ENCODE results near the gene BATF3. TPM values are rescaled to one million over a fixed set of nuclear protein-coding genes. Genes with fewer than 3 reads are reported as not detected.
"Not testable (repeated sequence)": the region's sequence is repeated elsewhere in the genome, so short reads cannot be mapped to it uniquely, and the experiment has no call there.

Gene BATF3
- total and polyA plus RNA-seq, 5 donors from 2014 or later, result 1.6 to 4.4 (median 2.6) TPM

DNA sequence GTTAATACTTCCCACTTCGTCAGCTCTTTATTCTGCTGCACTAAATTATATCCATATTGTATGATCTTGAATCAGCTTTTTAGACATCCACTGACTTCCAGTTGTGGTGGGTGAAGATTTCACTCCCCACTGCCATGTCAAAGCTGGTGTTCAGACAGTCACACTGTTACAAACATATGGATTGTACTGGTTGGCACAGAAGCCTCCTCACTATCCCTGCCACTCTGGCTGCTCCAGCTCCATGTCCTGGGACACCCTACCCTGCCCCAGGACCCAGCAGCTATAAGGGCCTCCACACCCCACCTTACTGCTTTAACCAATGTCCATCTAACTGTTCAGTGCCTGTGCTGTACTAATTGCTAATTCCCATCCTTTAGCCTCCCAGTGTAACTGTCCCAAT, 32.0 kb upstream of the BATF3 start:
- H3K36me3 ChIP-seq (ENCODE audit: control insufficient read depth, insufficient read depth, low read length), result peaks cover 8% of the 10 kb centered on the region
- no peak overlapping the region for H3K4me3 ChIP-seq (ENCODE audit: low read depth, low read length)
- H3K9me3 ChIP-seq (ENCODE audit: control insufficient read depth in 2 of 2, low read length in 2 of 2), result no peaks in the 10 kb centered on the region
- no peaks in the 10 kb centered on the region for H3K4me1 ChIP-seq (ENCODE audit: control insufficient read depth, insufficient read depth, low read length, poor library complexity, severe bottlenecking)
- Mint-ChIP-seq H3K36me3 (peaks cover 26% of the 10 kb centered on the region), H3K4me1 (no peaks in the 10 kb centered on the region), H3K27ac (no peak overlapping the region), H3K27me3 (no peaks in the 10 kb centered on the region), H3K9me3 (no peaks in the 10 kb centered on the region), H3K4me3 (no peak overlapping the region)
- DNase-seq (no peak), ATAC-seq (ENCODE audit: low read depth in 2 of 2) (no peak)
- H3K27me3 ChIP-seq (ENCODE audit: control insufficient read depth, insufficient read depth, low read length), result no peaks in the 10 kb centered on the region
- H3K27ac ChIP-seq (ENCODE audit: insufficient read depth, low read length, poor library complexity, severe bottlenecking), result no peak overlapping the region

DNA sequence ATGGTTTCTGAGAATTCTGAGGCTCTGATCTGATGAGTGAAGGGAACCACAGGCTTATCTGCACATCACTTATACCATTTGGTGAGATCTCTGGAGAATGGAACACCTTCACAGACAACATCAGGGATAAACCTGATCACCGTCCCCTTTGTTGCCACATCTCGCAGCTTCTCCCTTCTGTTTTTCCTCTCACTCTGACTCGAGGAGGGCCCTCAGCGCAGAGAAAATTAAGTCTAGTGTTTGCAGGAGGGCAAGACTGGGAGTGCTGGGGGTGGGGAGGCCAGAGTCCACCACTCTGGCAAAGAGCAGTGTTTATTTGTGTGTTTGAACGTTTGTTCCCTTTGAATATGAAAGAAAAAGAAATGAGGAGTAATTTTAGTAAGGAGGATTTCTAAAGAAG, 29.0 kb upstream of the BATF3 start:
- no peaks in the 10 kb centered on the region for H3K27me3 Mint-ChIP-seq
- H3K9me3 Mint-ChIP-seq, result peaks cover 0 to 6% (median 0%) of the 10 kb centered on the region in 7 donors
- Histone ChIP-seq H3K27me3 (ENCODE audit: control insufficient read depth, insufficient read depth, low read length) (no peaks in the 10 kb centered on the region), H3K9me3 (ENCODE audit: control insufficient read depth in 2 of 2, low read length in 2 of 2) (no peaks in the 10 kb centered on the region), H3K27ac (ENCODE audit: insufficient read depth, low read length, poor library complexity, severe bottlenecking) (no peak overlapping the region), H3K4me3 (ENCODE audit: low read depth, low read length) (no peak overlapping the region), H3K36me3 (ENCODE audit: control insufficient read depth, insufficient read depth, low read length) (no peaks in the 10 kb centered on the region), H3K4me1 (ENCODE audit: control insufficient read depth, insufficient read depth, low read length, poor library complexity, severe bottlenecking) (no peaks in the 10 kb centered on the region)
- H3K4me3 Mint-ChIP-seq, result no peak overlapping the region
- peaks cover 0 to 3% (median 0%) of the 10 kb centered on the region in 4 donors for H3K4me1 Mint-ChIP-seq
- DNase-seq (no peak), ATAC-seq (ENCODE audit: low read depth in 2 of 2) (no peak)
- peaks cover 21% of the 10 kb centered on the region for H3K36me3 Mint-ChIP-seq
- no peak overlapping the region for H3K27ac Mint-ChIP-seq

DNA sequence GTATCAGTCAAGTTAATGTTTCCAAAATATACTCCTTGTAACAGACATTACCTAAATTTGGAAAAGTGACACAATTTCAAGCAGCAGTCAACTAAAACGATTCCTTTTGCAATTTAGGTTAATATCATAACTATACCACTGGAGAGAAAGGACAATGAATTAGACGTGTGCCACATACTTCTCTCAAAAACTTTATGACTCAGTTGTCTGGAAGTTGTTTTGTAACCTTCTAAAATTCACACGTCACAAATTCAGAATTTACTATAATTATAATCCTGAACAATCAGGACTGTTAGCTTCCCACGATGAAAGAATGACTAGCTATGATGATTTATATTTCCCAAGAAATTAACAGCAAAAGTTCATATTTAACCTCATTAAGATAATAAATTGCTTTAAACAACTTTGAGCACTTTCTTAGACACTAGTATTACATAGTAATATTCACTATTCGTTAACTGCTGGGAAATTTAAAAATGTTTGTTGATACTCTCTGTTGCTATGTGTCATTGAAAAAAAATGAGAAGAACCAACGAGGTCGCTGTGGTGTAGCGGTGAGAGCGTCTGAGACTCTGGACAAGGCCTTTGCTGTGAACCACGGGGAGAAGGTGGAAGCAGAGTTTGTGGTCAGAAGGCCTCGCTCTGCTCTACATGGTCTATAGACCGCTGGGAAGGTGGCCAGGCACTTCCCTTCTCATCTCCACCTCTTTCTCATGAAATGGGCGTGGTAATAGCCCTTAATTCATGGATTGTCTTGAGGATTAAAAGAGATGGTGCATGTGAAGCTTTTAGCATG, 27.9 kb upstream of the BATF3 start:
- H3K4me1 ChIP-seq (ENCODE audit: control insufficient read depth, insufficient read depth, low read length, poor library complexity, severe bottlenecking), result peaks cover 2% of the 10 kb centered on the region
- H3K27ac Mint-ChIP-seq, result peak overlapping the region in 1 of 3 donors; percentile 11
- H3K27me3 ChIP-seq (ENCODE audit: control insufficient read depth, insufficient read depth, low read length), result no peaks in the 10 kb centered on the region
- H3K4me3 ChIP-seq (ENCODE audit: low read depth, low read length), result no peak overlapping the region
- H3K36me3 ChIP-seq (ENCODE audit: control insufficient read depth, insufficient read depth, low read length), result no peaks in the 10 kb centered on the region
- H3K9me3 Mint-ChIP-seq, result peaks cover 0 to 6% (median 0%) of the 10 kb centered on the region in 7 donors
- H3K27me3 Mint-ChIP-seq, result no peaks in the 10 kb centered on the region
- peaks cover 3% of the 10 kb centered on the region in 4 donors for H3K4me1 Mint-ChIP-seq
- H3K4me3 Mint-ChIP-seq, result no peak overlapping the region
- DNase-seq, result no peak
- no peak overlapping the region for H3K27ac ChIP-seq (ENCODE audit: insufficient read depth, low read length, poor library complexity, severe bottlenecking)
- ATAC-seq (ENCODE audit: low read depth in 2 of 2), result peak in 1 of 2 donors; percentile 34
- no peaks in the 10 kb centered on the region for H3K9me3 ChIP-seq (ENCODE audit: control insufficient read depth in 2 of 2, low read length in 2 of 2)
- peaks cover 21% of the 10 kb centered on the region for H3K36me3 Mint-ChIP-seq

DNA sequence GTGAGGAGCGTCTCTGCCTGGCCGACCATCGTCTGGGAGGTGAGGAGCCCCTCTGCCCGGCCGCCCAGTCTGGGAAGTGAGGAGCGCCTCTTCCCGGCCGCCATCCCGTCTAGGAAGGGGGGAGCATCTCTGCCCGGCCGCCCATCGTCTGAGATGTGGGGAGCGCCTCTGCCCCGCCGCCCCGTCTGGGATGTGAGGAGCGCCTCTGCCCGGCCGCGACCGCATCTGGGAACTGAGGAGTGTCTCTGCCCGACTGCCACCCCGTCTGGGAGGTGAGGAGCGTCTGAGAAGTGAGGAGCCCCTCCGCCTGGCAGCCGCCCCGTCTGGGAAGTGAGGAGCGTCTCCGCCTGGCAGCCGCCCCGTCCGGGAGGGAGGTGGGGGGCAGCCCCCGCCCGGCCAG, 25.0 kb upstream of the BATF3 start:
- not testable (repeated sequence) for H3K27me3 ChIP-seq (ENCODE audit: control insufficient read depth, insufficient read depth, low read length); H3K27ac ChIP-seq (ENCODE audit: insufficient read depth, low read length, poor library complexity, severe bottlenecking); H3K4me3 Mint-ChIP-seq; H3K27ac Mint-ChIP-seq; ATAC-seq (ENCODE audit: low read depth in 2 of 2); H3K9me3 ChIP-seq (ENCODE audit: control insufficient read depth in 2 of 2, low read length in 2 of 2); H3K27me3 Mint-ChIP-seq; DNase-seq; H3K9me3 Mint-ChIP-seq; H3K36me3 ChIP-seq (ENCODE audit: control insufficient read depth, insufficient read depth, low read length); H3K4me3 ChIP-seq (ENCODE audit: low read depth, low read length)
- H3K4me1 Mint-ChIP-seq, result peaks cover 13 to 20% (median 17%) of the 10 kb centered on the region in 4 donors
- peaks cover 21% of the 10 kb centered on the region for H3K36me3 Mint-ChIP-seq
- H3K4me1 ChIP-seq (ENCODE audit: control insufficient read depth, insufficient read depth, low read length, poor library complexity, severe bottlenecking), result peaks cover 13% of the 10 kb centered on the region

DNA sequence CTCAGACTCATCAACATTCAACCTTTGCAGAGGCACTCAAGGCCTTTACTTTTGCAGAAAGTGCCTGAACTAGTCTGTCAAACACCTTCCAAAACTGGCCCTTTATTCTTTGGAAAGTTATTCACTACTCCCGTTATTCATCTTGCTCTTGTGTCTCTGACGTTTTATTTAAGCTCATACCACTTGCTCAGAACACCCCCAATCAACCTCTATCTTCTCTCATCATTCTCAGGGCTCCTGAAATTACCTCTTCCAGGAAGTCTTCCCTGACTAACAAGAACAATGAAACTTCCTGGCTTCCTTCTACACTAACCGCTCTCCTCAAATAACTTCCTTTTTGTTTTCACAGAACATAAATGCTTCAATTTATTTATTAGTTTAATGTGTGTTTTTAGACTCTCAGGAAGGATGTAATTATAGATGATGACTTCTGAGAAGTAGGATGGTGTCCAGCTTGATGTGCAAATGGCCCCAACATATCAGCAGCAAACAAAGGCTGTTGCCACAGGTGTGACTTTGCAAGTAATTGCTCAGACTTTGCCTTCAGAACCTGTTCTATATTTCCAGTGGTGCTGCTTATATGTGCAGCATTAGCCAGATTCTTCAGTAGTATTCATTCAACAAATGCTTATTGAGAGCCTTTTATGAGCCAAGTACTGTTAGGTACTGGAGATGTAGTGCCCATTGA, 22.8 kb upstream of the BATF3 start:
- Histone ChIP-seq H3K27me3 (ENCODE audit: control insufficient read depth, insufficient read depth, low read length) (peaks cover 5% of the 10 kb centered on the region), H3K4me1 (ENCODE audit: control insufficient read depth, insufficient read depth, low read length, poor library complexity, severe bottlenecking) (peaks cover 13% of the 10 kb centered on the region), H3K27ac (ENCODE audit: insufficient read depth, low read length, poor library complexity, severe bottlenecking) (no peak overlapping the region), H3K4me3 (ENCODE audit: low read depth, low read length) (no peak overlapping the region), H3K9me3 (ENCODE audit: control insufficient read depth in 2 of 2, low read length in 2 of 2) (no peaks in the 10 kb centered on the region), H3K36me3 (ENCODE audit: control insufficient read depth, insufficient read depth, low read length) (no peaks in the 10 kb centered on the region)
- peaks cover 13 to 20% (median 17%) of the 10 kb centered on the region in 4 donors for H3K4me1 Mint-ChIP-seq
- H3K36me3 Mint-ChIP-seq, result peaks cover 16% of the 10 kb centered on the region
- peaks cover 12% of the 10 kb centered on the region for H3K27me3 Mint-ChIP-seq
- peak in 1 of 3 donors; percentile 55 for DNase-seq
- peak overlapping the region in 2 of 3 donors; percentile 17 to 39 for H3K27ac Mint-ChIP-seq
- no peak for ATAC-seq (ENCODE audit: low read depth in 2 of 2)
- H3K4me3 Mint-ChIP-seq, result peak overlapping the region in 1 of 4 donors; percentile 43
- H3K9me3 Mint-ChIP-seq, result peaks cover 0 to 6% (median 0%) of the 10 kb centered on the region in 7 donors

DNA sequence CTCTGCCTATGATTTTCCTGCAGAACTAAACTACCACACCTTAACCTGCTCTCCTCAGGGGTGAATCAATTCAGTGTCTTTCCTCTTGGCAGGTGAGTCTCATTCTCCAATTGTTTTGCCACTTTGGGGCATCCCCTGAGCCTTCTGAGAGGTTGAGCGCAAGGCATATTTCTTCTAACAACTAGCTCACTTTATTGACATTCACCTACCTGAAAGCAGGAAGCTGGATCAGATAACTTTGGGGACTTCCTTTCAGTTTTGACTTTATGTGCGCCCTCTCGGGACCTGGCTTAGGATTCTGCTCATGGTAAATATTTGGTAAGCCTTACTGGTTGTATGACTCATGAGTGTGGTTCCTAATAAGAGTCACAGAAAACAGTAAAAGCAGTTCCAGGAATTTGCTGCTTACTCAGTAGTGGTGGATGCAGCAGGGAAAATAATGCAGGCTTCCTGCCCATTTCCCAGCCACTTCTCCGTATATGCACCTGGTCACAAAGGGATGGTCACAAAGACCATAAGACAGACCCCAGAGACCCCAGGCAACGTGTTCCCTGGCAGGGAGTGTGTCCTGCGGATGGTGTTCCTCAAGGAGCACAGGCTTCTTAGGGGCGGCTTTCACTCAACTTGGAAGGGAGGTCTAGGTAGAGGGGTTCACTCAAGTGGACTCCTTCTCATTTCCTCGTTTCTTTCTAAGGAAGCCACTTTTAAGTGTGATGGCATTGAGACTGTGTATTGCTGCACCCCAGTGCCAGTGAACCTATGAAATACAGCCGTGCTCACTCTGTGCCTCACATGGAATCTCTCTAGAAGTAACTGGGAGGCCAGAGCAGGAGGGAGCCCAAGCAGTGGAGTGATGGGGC, 22.0 kb upstream of the BATF3 start:
- Histone ChIP-seq H3K4me3 (ENCODE audit: low read depth, low read length) (no peak overlapping the region), H3K36me3 (ENCODE audit: control insufficient read depth, insufficient read depth, low read length) (no peaks in the 10 kb centered on the region), H3K27ac (ENCODE audit: insufficient read depth, low read length, poor library complexity, severe bottlenecking) (no peak overlapping the region), H3K27me3 (ENCODE audit: control insufficient read depth, insufficient read depth, low read length) (peaks cover 5% of the 10 kb centered on the region), H3K4me1 (ENCODE audit: control insufficient read depth, insufficient read depth, low read length, poor library complexity, severe bottlenecking) (peaks cover 13% of the 10 kb centered on the region), H3K9me3 (ENCODE audit: control insufficient read depth in 2 of 2, low read length in 2 of 2) (no peaks in the 10 kb centered on the region)
- Mint-ChIP-seq H3K27me3 (peaks cover 12% of the 10 kb centered on the region), H3K4me1 (peaks cover 13 to 20% (median 17%) of the 10 kb centered on the region in 4 donors), H3K27ac (peak overlapping the region in 2 of 3 donors; percentile 5 to 91), H3K4me3 (peak overlapping the region in 2 of 4 donors; percentile 43 to 46), H3K36me3 (peaks cover 9% of the 10 kb centered on the region), H3K9me3 (peaks cover 0 to 7% (median 0%) of the 10 kb centered on the region in 7 donors)
- peak in 1 of 3 donors; percentile 73 for DNase-seq
- peak; percentile 62 to 64 for ATAC-seq (ENCODE audit: low read depth in 2 of 2)

DNA sequence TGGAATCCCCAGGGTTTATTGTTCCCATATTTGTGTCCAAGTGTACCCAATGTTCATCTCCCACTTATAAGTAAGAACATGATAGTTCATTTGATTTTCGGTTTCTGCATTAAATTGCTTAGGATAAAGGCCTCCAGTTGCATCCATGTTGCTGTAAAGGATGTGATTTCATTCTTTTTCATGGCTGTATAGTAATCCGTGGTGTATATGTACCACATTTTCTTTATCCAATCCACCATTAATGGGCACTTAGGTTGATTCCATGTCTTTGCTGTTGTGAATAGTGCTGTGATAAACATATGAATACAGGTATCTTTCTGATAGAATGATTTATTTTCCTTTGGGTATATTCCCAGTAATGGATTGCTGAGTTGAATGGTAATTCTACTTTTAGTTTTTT, 20.0 kb upstream of the BATF3 start:
- no peak for ATAC-seq (ENCODE audit: low read depth in 2 of 2)
- H3K27me3 Mint-ChIP-seq, result peaks cover 22% of the 10 kb centered on the region
- Histone ChIP-seq H3K36me3 (ENCODE audit: control insufficient read depth, insufficient read depth, low read length) (no peaks in the 10 kb centered on the region), H3K4me1 (ENCODE audit: control insufficient read depth, insufficient read depth, low read length, poor library complexity, severe bottlenecking) (peaks cover 13% of the 10 kb centered on the region), H3K27me3 (ENCODE audit: control insufficient read depth, insufficient read depth, low read length) (peaks cover 5% of the 10 kb centered on the region), H3K9me3 (ENCODE audit: control insufficient read depth in 2 of 2, low read length in 2 of 2) (no peaks in the 10 kb centered on the region), H3K27ac (ENCODE audit: insufficient read depth, low read length, poor library complexity, severe bottlenecking) (no peak overlapping the region), H3K4me3 (ENCODE audit: low read depth, low read length) (no peak overlapping the region)
- H3K36me3 Mint-ChIP-seq, result peaks cover 7% of the 10 kb centered on the region
- no peak overlapping the region for H3K27ac Mint-ChIP-seq
- DNase-seq, result no peak
- peaks cover 0 to 7% (median 0%) of the 10 kb centered on the region in 7 donors for H3K9me3 Mint-ChIP-seq
- no peak overlapping the region for H3K4me3 Mint-ChIP-seq
- peaks cover 13 to 20% (median 17%) of the 10 kb centered on the region in 4 donors for H3K4me1 Mint-ChIP-seq
